ENCODE results near the gene DVL1. TPM values are rescaled to one million over a fixed set of nuclear protein-coding genes. Genes with fewer than 3 reads are reported as not detected.
A peak's percentile ranks its signal among the peaks of the same experiment; 100 is the strongest.

Gene DVL1
- total and polyA plus RNA-seq, 9 of the 15 experiments (the other 6 are each of a cell fraction or from before 2014, with no cell fraction given) = 0.62 to 135 (median 24.3) TPM

- WGBS (ENCODE audit: insufficient coverage, low coverage, missing lambda C conversion rate) = 86% methylated on average over 18 of the region's 18 CpGs
- Histone ChIP-seq H3K27ac (ENCODE audit: extremely low read depth, low read depth, low read length) (peak overlapping the region; percentile 54; the same call in 1 of the 3 replicates), H3K4me1 (replicated peaks in 1 of 2; ENCODE audit: control insufficient read depth in 2 of 2, insufficient read depth in 2 of 2, low read length in 2 of 2) (peaks cover 5 to 76% of the 10 kb centered on the region in 2 experiments; a peak in 3 of 5 replicates), H3K4me3 (no peak overlapping the region), H3K79me2 (ENCODE audit: control insufficient read depth, insufficient read depth, low read length) (no peaks in the 10 kb centered on the region), H3K36me3 (ENCODE audit: control insufficient read depth, insufficient read depth, low read length) (peaks cover 14% of the 10 kb centered on the region; the same call in 1 of the 3 replicates), H3K9me3 (replicated peaks; ENCODE audit: control insufficient read depth, insufficient read depth, low read depth, low read length) (no peaks in the 10 kb centered on the region), H2AFZ (ENCODE audit: low read depth, low read length) (no peak overlapping the region), H3K27me3 (ENCODE audit: control insufficient read depth in 2 of 2, insufficient read depth in 2 of 2, low read length in 2 of 2) (peaks cover 0 to 9% of the 10 kb centered on the region in 2 experiments; a peak in 2 of 5 replicates), H3K4me2 (ENCODE audit: insufficient read depth, low read length) (no peak overlapping the region), H3K9ac (ENCODE audit: insufficient read depth in 1 of 2, low read depth in 2 of 2, low read length in 2 of 2) (0 out of 4 replicates have a peak overlapping the region, but pooled peaks of 1 of the 2 experiments have one; percentile 10), H3K9me1 (ENCODE audit: control insufficient read depth, insufficient read depth, low read length) (peaks cover 8% of the 10 kb centered on the region), H4K20me1 (replicated peaks; ENCODE audit: control insufficient read depth, insufficient read depth, low read length) (peaks cover 16% of the 10 kb centered on the region; the same call in 1 of the 2 replicates)
- intact Hi-C loops (cut with micrococcal nuclease) (loop anchor here (2.0 to 10.0 kb wide), 2 partner anchors 176 to 308 kb away; partner anchors contain the start of genes C1orf159 and PERM1), in situ Hi-C loops (cut with MboI) (no loop called here)
- DNase-seq (ENCODE audit: extremely low read depth in 1 of 4, low spot score in 3 of 4) (no peak), ATAC-seq (no peak), FAIRE-seq (no peak)
- CTCF ChIA-PET (ENCODE audit: low intra/inter-chr PET ratio) = interaction anchor here (0.9 kb wide), 1 partner anchor 388 kb away, joined by 4 read pairs; no protein-coding TSS in a partner anchor
- POLR2A ChIA-PET = interaction anchor here (0.6 kb wide), 1 partner anchor 25 kb away, joined by 3 read pairs; no protein-coding TSS in a partner anchor
- BruUV-seq (replicated peaks) = no TSS peak
- TF ChIP-seq MYC (IDR thresholded peaks at IDR 0.05; ENCODE audit: low read depth, low read length) (no peak), MYC (CRISPR knock-in tag; IDR thresholded peaks at IDR 0.05; ENCODE audit: borderline replicate concordance, low read depth) (no peak), PTTG1 (tag; IDR thresholded peaks at IDR 0.05; ENCODE audit: low read depth) (no peak), MEF2A (IDR thresholded peaks at IDR 0.05; ENCODE audit: control insufficient read depth, low read depth, low read length) (no peak), ADNP (tag; IDR thresholded peaks at IDR 0.05) (no peak), E2F6 (IDR thresholded peaks at IDR 0.05; ENCODE audit: borderline replicate concordance in 1 of 2, extremely low read depth in 1 of 2, insufficient read depth in 1 of 2, insufficient read length in 1 of 2, low read depth in 1 of 2, low read length in 1 of 2, poor library complexity in 1 of 2, severe bottlenecking in 1 of 2) (peak in 1 of 2 experiments; percentile 17), ARID1B (IDR thresholded peaks at IDR 0.05) (no peak), HNRNPH1 (optimal IDR thresholded peaks at IDR 0.05; ENCODE audit: low read depth, low read length) (no peak), ZBTB8A (IDR thresholded peaks at IDR 0.05; ENCODE audit: partially characterized antibody) (no peak), ZBTB7A (IDR thresholded peaks at IDR 0.05; ENCODE audit: borderline replicate concordance, control insufficient read depth, low read depth, low read length) (peak; percentile 26; the same call in 1 of the 2 replicates), SIN3A (IDR thresholded peaks at IDR 0.05; ENCODE audit: borderline replicate concordance in 2 of 2, control insufficient read depth in 1 of 2, low read depth in 2 of 2, low read length in 2 of 2) (0 out of 4 replicates have a peak, but pooled peaks of 1 of the 2 experiments have one; percentile 7), POLR2G (IDR thresholded peaks at IDR 0.05; ENCODE audit: low read depth, low read length) (0 out of 2 replicates have a peak, but pooled peaks have one; percentile 13), HNRNPK (IDR thresholded peaks at IDR 0.05; ENCODE audit: low read depth, low read length, poor library complexity, severe bottlenecking) (no peak)
- TF ChIP-seq, protein P1, sequence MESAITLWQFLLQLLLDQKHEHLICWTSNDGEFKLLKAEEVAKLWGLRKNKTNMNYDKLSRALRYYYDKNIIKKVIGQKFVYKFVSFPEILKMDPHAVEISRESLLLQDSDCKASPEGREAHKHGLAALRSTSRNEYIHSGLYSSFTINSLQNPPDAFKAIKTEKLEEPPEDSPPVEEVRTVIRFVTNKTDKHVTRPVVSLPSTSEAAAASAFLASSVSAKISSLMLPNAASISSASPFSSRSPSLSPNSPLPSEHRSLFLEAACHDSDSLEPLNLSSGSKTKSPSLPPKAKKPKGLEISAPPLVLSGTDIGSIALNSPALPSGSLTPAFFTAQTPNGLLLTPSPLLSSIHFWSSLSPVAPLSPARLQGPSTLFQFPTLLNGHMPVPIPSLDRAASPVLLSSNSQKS (CRISPR knock-in tag; IDR thresholded peaks at IDR 0.05) = no peak
- TF ChIP-seq, protein P2, sequence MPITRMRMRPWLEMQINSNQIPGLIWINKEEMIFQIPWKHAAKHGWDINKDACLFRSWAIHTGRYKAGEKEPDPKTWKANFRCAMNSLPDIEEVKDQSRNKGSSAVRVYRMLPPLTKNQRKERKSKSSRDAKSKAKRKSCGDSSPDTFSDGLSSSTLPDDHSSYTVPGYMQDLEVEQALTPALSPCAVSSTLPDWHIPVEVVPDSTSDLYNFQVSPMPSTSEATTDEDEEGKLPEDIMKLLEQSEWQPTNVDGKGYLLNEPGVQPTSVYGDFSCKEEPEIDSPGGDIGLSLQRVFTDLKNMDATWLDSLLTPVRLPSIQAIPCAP (CRISPR knock-in tag; IDR thresholded peaks at IDR 0.05; ENCODE audit: borderline replicate concordance) = no peak
- TF ChIP-seq, protein P3, sequence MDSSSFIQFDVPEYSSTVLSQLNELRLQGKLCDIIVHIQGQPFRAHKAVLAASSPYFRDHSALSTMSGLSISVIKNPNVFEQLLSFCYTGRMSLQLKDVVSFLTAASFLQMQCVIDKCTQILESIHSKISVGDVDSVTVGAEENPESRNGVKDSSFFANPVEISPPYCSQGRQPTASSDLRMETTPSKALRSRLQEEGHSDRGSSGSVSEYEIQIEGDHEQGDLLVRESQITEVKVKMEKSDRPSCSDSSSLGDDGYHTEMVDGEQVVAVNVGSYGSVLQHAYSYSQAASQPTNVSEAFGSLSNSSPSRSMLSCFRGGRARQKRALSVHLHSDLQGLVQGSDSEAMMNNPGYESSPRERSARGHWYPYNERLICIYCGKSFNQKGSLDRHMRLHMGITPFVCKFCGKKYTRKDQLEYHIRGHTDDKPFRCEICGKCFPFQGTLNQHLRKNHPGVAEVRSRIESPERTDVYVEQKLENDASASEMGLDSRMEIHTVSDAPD (CRISPR knock-in tag; IDR thresholded peaks at IDR 0.05) = no peak
These were observed 56.4 kb downstream of the DVL1 start for GRCh38 chr1:1292851-1293250.
